ENCODE results near the gene TENT5A. TPM values are rescaled to one million over a fixed set of nuclear protein-coding genes. Genes with fewer than 3 reads are reported as not detected.

Gene TENT5A
- total RNA-seq, 1 donor from 2014 or later, result 27.9 TPM

GRCh38 chr6:81762606-81763005 lies 10.1 kb upstream of the TENT5A start:
- peaks cover 4% of the 10 kb centered on the region for H3K9me3 Mint-ChIP-seq (ENCODE audit: low read depth)
- no peaks in the 10 kb centered on the region for H3K36me3 Mint-ChIP-seq (ENCODE audit: low read depth)
- no peaks in the 10 kb centered on the region for H3K27me3 Mint-ChIP-seq (ENCODE audit: low read depth)
- no peak overlapping the region for H3K4me3 Mint-ChIP-seq (ENCODE audit: unreplicated experiment)
- no peak for DNase-seq (ENCODE audit: low spot score)
- H3K4me1 Mint-ChIP-seq (ENCODE audit: low read depth), result peaks cover 69% of the 10 kb centered on the region
- H3K27ac Mint-ChIP-seq (ENCODE audit: unreplicated experiment), result peak overlapping the region; percentile 81
- TF ChIP-seq, protein P1, sequence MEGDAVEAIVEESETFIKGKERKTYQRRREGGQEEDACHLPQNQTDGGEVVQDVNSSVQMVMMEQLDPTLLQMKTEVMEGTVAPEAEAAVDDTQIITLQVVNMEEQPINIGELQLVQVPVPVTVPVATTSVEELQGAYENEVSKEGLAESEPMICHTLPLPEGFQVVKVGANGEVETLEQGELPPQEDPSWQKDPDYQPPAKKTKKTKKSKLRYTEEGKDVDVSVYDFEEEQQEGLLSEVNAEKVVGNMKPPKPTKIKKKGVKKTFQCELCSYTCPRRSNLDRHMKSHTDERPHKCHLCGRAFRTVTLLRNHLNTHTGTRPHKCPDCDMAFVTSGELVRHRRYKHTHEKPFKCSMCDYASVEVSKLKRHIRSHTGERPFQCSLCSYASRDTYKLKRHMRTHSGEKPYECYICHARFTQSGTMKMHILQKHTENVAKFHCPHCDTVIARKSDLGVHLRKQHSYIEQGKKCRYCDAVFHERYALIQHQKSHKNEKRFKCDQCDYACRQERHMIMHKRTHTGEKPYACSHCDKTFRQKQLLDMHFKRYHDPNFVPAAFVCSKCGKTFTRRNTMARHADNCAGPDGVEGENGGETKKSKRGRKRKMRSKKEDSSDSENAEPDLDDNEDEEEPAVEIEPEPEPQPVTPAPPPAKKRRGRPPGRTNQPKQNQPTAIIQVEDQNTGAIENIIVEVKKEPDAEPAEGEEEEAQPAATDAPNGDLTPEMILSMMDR (IDR thresholded peaks at IDR 0.05), result no peak

DNA sequence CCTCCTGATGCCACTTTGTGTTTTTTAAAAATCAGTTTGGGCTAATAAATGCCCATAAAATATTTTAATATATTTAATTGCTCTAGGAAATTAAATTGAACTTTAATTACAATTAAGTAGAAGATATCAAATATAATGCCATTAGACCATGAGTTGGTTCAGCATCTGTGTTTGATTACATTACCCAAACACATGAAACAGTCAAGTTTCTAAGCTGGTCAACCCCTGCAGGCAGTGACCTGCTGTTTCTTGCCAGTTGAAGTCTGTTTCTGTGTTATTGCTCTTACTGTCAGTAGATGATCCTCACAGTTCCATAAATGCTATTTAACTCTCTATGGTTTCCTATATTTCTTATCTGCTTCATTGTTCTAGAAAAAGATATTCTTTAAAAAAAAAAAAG lies 9.7 kb upstream of the TENT5A start:
- no peaks in the 10 kb centered on the region for H3K27me3 Mint-ChIP-seq (ENCODE audit: low read depth)
- peaks cover 64% of the 10 kb centered on the region for H3K4me1 Mint-ChIP-seq (ENCODE audit: low read depth)
- TF ChIP-seq, protein P1 (IDR thresholded peaks at IDR 0.05), result peak; percentile 23
- H3K27ac Mint-ChIP-seq (ENCODE audit: unreplicated experiment), result peak overlapping the region; percentile 81
- no peak for DNase-seq (ENCODE audit: low spot score)
- H3K4me3 Mint-ChIP-seq (ENCODE audit: unreplicated experiment), result no peak overlapping the region
- H3K36me3 Mint-ChIP-seq (ENCODE audit: low read depth), result no peaks in the 10 kb centered on the region
- peaks cover 4% of the 10 kb centered on the region for H3K9me3 Mint-ChIP-seq (ENCODE audit: low read depth)

- peaks cover 4% of the 10 kb centered on the region for H3K9me3 Mint-ChIP-seq (ENCODE audit: low read depth)
- no peak for DNase-seq (ENCODE audit: low spot score)
- no peak overlapping the region for H3K4me3 Mint-ChIP-seq (ENCODE audit: unreplicated experiment)
- H3K36me3 Mint-ChIP-seq (ENCODE audit: low read depth), result no peaks in the 10 kb centered on the region
- peaks cover 55% of the 10 kb centered on the region for H3K4me1 Mint-ChIP-seq (ENCODE audit: low read depth)
- peak overlapping the region; percentile 78 for H3K27ac Mint-ChIP-seq (ENCODE audit: unreplicated experiment)
- no peaks in the 10 kb centered on the region for H3K27me3 Mint-ChIP-seq (ENCODE audit: low read depth)
- TF ChIP-seq, protein P1 (IDR thresholded peaks at IDR 0.05), result no peak
Observed at GRCh38 chr6:81761197-81761596, 8.7 kb upstream of the TENT5A start.

- H3K36me3 Mint-ChIP-seq (ENCODE audit: low read depth), result no peaks in the 10 kb centered on the region
- H3K4me1 Mint-ChIP-seq (ENCODE audit: low read depth), result peaks cover 49% of the 10 kb centered on the region
- H3K27me3 Mint-ChIP-seq (ENCODE audit: low read depth), result no peaks in the 10 kb centered on the region
- TF ChIP-seq, protein P1 (IDR thresholded peaks at IDR 0.05), result no peak
- H3K9me3 Mint-ChIP-seq (ENCODE audit: low read depth), result peaks cover under 1% of the 10 kb centered on the region
- H3K27ac Mint-ChIP-seq (ENCODE audit: unreplicated experiment), result peak overlapping the region; percentile 22
- H3K4me3 Mint-ChIP-seq (ENCODE audit: unreplicated experiment), result no peak overlapping the region
- DNase-seq (ENCODE audit: low spot score), result no peak
Observed at GRCh38 chr6:81759782-81760181, 7.3 kb upstream of the TENT5A start.

DNA sequence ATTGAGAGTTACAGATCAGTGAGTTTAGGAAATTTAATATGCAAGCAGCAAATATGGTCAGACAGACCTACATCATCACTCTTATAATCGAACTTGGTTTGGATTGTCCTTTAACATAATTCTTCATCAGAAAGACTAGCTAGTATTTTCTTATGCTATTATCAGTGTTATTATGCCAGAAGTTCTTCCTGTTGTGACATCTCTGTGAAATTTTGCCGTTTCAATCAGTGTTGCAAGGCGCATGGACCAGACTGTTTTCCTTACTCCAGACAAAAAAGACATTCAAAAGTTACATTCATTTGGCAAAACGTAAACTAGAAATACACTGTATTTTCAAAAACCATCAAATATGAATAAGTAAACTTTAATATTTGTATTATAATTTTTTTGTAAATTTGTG lies 5.7 kb upstream of the TENT5A start:
- DNase-seq (ENCODE audit: low spot score), result no peak
- Mint-ChIP-seq H3K4me3 (ENCODE audit: unreplicated experiment) (no peak overlapping the region), H3K27ac (ENCODE audit: unreplicated experiment) (no peak overlapping the region), H3K4me1 (ENCODE audit: low read depth) (peaks cover 45% of the 10 kb centered on the region), H3K27me3 (ENCODE audit: low read depth) (no peaks in the 10 kb centered on the region), H3K9me3 (ENCODE audit: low read depth) (no peaks in the 10 kb centered on the region), H3K36me3 (ENCODE audit: low read depth) (no peaks in the 10 kb centered on the region)
- TF ChIP-seq, protein P1 (IDR thresholded peaks at IDR 0.05), result no peak
